MCF 10A (cell line): ENCODE data around the gene TGM6. TPM values are rescaled to one million over a fixed set of nuclear protein-coding genes. Genes with fewer than 3 reads are reported as not detected.

Experiments used
- BruUV-seq: library from RNA; stranded (reverse); fragments of 400-500 nt; replicated peaks from 2 replicates; lab custom pipeline; 2021; lab: Mats Ljungman, UMichigan
- CTCF ChIA-PET: fragments of 300-600 bp; sonication (Branson Sonifier 250); formaldehyde crosslinking; extraction: SDS; loops from one replicate; lab custom pipeline; 2021; ENCODE audit warnings: antibody characterized with exemption, inconsistent platforms; lab: Yijun Ruan, JAX
- POLR2A ChIA-PET: fragments of 300-600, 350-650 bp; sonication (Branson Sonifier 250); formaldehyde crosslinking; extraction: SDS; loops from one replicate; lab custom pipeline; 2020; ENCODE audit warnings: antibody characterized with exemption, inconsistent platforms; lab: Yijun Ruan, JAX
- DNase-seq: peaks from one replicate; pipeline ENCODE4 v3.0.0-alpha.2; 2018; ENCODE audit not compliant: unreplicated experiment
- H3K27ac Mint-ChIP-seq: one replicate; pipeline ENCODE4 v1.8.0; 2022; ENCODE audit warnings: mild to moderate bottlenecking, low read depth, mixed read lengths; ENCODE audit not compliant: unreplicated experiment
- H3K27me3 Mint-ChIP-seq: one replicate; pipeline ENCODE4 v1.8.0; 2022; ENCODE audit warnings: mixed read lengths; ENCODE audit not compliant: insufficient read depth, unreplicated experiment
- H3K36me3 Mint-ChIP-seq: one replicate; pipeline ENCODE4 v1.8.0; 2022; ENCODE audit warnings: mild to moderate bottlenecking, moderate library complexity, mixed read lengths; ENCODE audit not compliant: insufficient read depth, unreplicated experiment
- H3K4me1 Mint-ChIP-seq: one replicate; pipeline ENCODE4 v1.8.0; 2022; ENCODE audit warnings: mixed read lengths; ENCODE audit not compliant: insufficient read depth, unreplicated experiment
- H3K4me3 Mint-ChIP-seq: one replicate; pipeline ENCODE4 v1.8.0; 2022; ENCODE audit warnings: mild to moderate bottlenecking, moderate library complexity, mixed read lengths; ENCODE audit not compliant: unreplicated experiment
- H3K9me3 Mint-ChIP-seq: one replicate; pipeline ENCODE4 v1.8.0; 2022; ENCODE audit warnings: mixed read lengths; ENCODE audit not compliant: unreplicated experiment
- CTCF ChIP-seq: fragments of 200-600 bp; IDR thresholded peaks from one replicate; pipeline ENCODE4 v1.8.0; 2022; ENCODE audit warnings: antibody characterized with exemption, mild to moderate bottlenecking; ENCODE audit not compliant: unreplicated experiment
- intact Hi-C: fragments of 100-400 bp; cut with micrococcal nuclease; formaldehyde crosslinking; loops from 2 replicates; pipeline ENCODE4 v1.14.1; 2022
- total RNA-seq: library from RNA; stranded (reverse); gene quantifications from 2 replicates; pipeline ENCODE4 v1.2.3, GENCODE V29; 2022

TGM6 gene
- total RNA-seq, 1 experiment from 2014 or later: not detected

GRCh38 chr20:2374346-2375125 is 6.2 kb upstream of the TGM6 start:
- intact Hi-C loops: no loop called here
- H3K27me3 Mint-ChIP-seq: no peaks in the 10 kb centered on the region
- ChIA-PET CTCF (interaction anchor here (0.6 to 0.9 kb wide), 2 partner anchors 17 to 77 kb away, joined by 3 read pairs; no protein-coding TSS in a partner anchor), POLR2A (interaction anchor here (0.7 to 2.0 kb wide), 2 partner anchors 11 to 77 kb away, joined by 4 to 5 read pairs; no protein-coding TSS in a partner anchor)
- TF ChIP-seq CTCF: no peak
- no peaks in the 10 kb centered on the region for H3K9me3 Mint-ChIP-seq
- H3K27ac Mint-ChIP-seq: no peak overlapping the region
- DNase-seq: no peak
- no TSS peak for BruUV-seq
- H3K36me3 Mint-ChIP-seq: no peaks in the 10 kb centered on the region
- no peak overlapping the region for H3K4me3 Mint-ChIP-seq
- no peaks in the 10 kb centered on the region for H3K4me1 Mint-ChIP-seq

- no peak for TF ChIP-seq CTCF
- no peak for DNase-seq
- intact Hi-C loops: no loop called here
- no peak overlapping the region for H3K4me3 Mint-ChIP-seq
- no peak overlapping the region for H3K27ac Mint-ChIP-seq
- H3K36me3 Mint-ChIP-seq: no peaks in the 10 kb centered on the region
- H3K4me1 Mint-ChIP-seq: peaks cover 5% of the 10 kb centered on the region
- CTCF ChIA-PET: interaction anchor here (0.6 to 1.4 kb wide), 3 partner anchors 73 to 602 kb away, joined by 3 to 4 read pairs (median 3); no protein-coding TSS in a partner anchor
- H3K27me3 Mint-ChIP-seq: no peaks in the 10 kb centered on the region
- POLR2A ChIA-PET: interaction anchor here (1.6 kb wide), 1 partner anchor 11 kb away, joined by 3 read pairs; no protein-coding TSS in a partner anchor
- BruUV-seq: no TSS peak
- H3K9me3 Mint-ChIP-seq: no peaks in the 10 kb centered on the region
Observed at GRCh38 chr20:2378893-2379292, 1.8 kb upstream of the TGM6 start.

GRCh38 chr20:2379511-2380229 is 1.0 kb upstream of the TGM6 start:
- POLR2A ChIA-PET: interaction anchor here (0.6 to 1.6 kb wide), 3 partner anchors 12 to 628 kb away, joined by 3 read pairs; no protein-coding TSS in a partner anchor
- Mint-ChIP-seq H3K9me3 (no peaks in the 10 kb centered on the region), H3K27ac (no peak overlapping the region), H3K36me3 (no peaks in the 10 kb centered on the region), H3K4me1 (peaks cover 5% of the 10 kb centered on the region), H3K27me3 (no peaks in the 10 kb centered on the region), H3K4me3 (no peak overlapping the region)
- intact Hi-C loops: no loop called here
- TF ChIP-seq CTCF: no peak
- no peak for DNase-seq
- CTCF ChIA-PET: interaction anchor here (1.4 kb wide), 1 partner anchor 72 kb away, joined by 4 read pairs; no protein-coding TSS in a partner anchor
- no TSS peak for BruUV-seq

GRCh38 chr20:2381303-2381702 is 602 bp downstream of the TGM6 start:
- CTCF ChIA-PET: interaction anchor here (0.6 to 2.6 kb wide), 3 partner anchors 70 to 104 kb away, joined by 3 to 17 read pairs (median 5); no protein-coding TSS in a partner anchor
- H3K36me3 Mint-ChIP-seq: no peaks in the 10 kb centered on the region
- BruUV-seq: no TSS peak

More at GRCh38 chr20:2381303-2381702, 602 bp downstream of the TGM6 start:
- Mint-ChIP-seq H3K27me3 (no peaks in the 10 kb centered on the region), H3K27ac (no peak overlapping the region), H3K4me3 (no peak overlapping the region), H3K4me1 (peaks cover 5% of the 10 kb centered on the region), H3K9me3 (no peaks in the 10 kb centered on the region)
- no peak for TF ChIP-seq CTCF
- DNase-seq: no peak
- intact Hi-C loops: no loop called here
- POLR2A ChIA-PET: interaction anchor here (0.6 kb wide), 1 partner anchor 230 kb away, joined by 3 read pairs; no protein-coding TSS in a partner anchor
